Measurements from ENCODE around the gene TTC7B.

Gene TTC7B

DNA sequence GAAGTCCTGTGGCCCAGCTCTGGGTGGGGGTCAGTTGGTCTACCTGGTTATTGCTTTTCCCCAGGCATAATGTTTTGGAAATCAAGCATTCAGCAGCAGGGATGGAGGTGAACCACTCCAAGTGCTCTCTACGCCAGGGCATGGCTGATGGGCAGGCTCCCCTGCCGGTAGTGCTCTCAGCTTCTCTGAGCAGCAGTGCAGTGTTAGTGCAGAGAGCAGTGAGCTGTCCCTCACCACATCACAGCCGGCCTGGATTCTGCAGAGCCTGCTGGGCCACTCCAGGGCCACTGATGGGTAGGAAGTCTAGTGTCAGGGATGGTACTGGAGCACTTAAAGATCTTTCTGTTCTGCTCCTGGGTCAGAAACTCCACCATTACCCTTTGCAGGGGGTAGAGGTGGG lies 268.3 kb downstream of the TTC7B start:
- Histone ChIP-seq H3K4me3 (ENCODE audit: insufficient read depth, low read depth, low read length) (no peak overlapping the region), H3K27ac (ENCODE audit: insufficient read depth, low read depth, low read length, poor library complexity, severe bottlenecking) (no peak overlapping the region), H3K9me3 (ENCODE audit: control insufficient read depth, low read length) (no peaks in the 10 kb centered on the region), H3K36me3 (ENCODE audit: control insufficient read depth, insufficient read depth, low read length) (no peaks in the 10 kb centered on the region), H3K4me1 (ENCODE audit: control insufficient read depth, insufficient read depth, low read length) (peaks cover 20% of the 10 kb centered on the region), H3K27me3 (ENCODE audit: control insufficient read depth, insufficient read depth, low read length, poor library complexity, severe bottlenecking) (no peaks in the 10 kb centered on the region)
- 72 to 79% methylated on average over 3 of the region's 3 CpGs for WGBS, 2 experiments

DNA sequence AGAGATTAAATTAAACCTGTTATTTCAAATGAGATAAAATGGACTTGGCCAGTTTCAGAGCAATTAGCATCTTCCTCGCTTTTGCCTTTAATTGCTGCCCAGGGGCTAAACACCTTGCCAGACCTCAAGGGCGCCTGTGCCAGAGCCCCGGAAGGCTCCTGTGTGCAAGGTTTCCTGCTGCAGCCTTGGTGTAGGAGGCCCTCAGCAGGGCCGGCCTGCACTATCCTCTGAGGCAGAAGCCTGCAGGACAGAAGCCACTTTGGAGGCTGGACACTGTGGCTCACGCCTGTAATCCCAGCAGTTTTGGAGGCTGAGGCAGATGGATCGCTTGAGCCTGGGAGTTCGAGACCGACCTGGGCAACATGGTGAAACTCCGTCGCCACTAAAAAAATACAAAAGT lies 269.0 kb downstream of the TTC7B start:
- H3K27me3 ChIP-seq (ENCODE audit: control insufficient read depth, insufficient read depth, low read length, poor library complexity, severe bottlenecking): no peaks in the 10 kb centered on the region
- WGBS, 2 experiments: 90 to 96% methylated on average over 10 of the region's 10 CpGs
- H3K4me3 ChIP-seq (ENCODE audit: insufficient read depth, low read depth, low read length): no peak overlapping the region
- H3K4me1 ChIP-seq (ENCODE audit: control insufficient read depth, insufficient read depth, low read length): peaks cover 14% of the 10 kb centered on the region
- H3K27ac ChIP-seq (ENCODE audit: insufficient read depth, low read depth, low read length, poor library complexity, severe bottlenecking): no peak overlapping the region
- H3K36me3 ChIP-seq (ENCODE audit: control insufficient read depth, insufficient read depth, low read length): no peaks in the 10 kb centered on the region
- H3K9me3 ChIP-seq (ENCODE audit: control insufficient read depth, low read length): no peaks in the 10 kb centered on the region

DNA sequence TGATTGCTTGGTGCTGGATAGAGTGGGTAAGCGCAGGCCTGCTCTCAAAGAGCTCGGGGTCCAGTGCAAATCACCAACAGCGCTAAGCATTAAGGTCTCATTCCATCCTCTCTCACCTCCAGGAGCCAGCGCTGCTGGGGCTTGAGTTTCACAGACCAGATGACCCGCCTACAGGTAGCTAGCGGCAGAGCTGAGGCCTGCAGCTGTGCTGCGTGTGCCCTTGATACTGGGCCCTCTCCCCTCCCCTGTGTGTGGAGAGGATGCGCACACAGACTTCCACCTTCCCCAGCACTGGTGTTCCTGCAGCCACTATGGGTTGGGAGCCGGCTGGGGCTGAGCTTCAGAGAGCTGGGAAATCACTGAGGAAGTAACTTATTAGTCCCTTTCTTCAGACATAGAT lies 269.5 kb downstream of the TTC7B start:
- Histone ChIP-seq H3K27ac (ENCODE audit: insufficient read depth, low read depth, low read length, poor library complexity, severe bottlenecking) (no peak overlapping the region), H3K36me3 (ENCODE audit: control insufficient read depth, insufficient read depth, low read length) (no peaks in the 10 kb centered on the region), H3K27me3 (ENCODE audit: control insufficient read depth, insufficient read depth, low read length, poor library complexity, severe bottlenecking) (no peaks in the 10 kb centered on the region), H3K9me3 (ENCODE audit: control insufficient read depth, low read length) (no peaks in the 10 kb centered on the region), H3K4me1 (ENCODE audit: control insufficient read depth, insufficient read depth, low read length) (peaks cover 14% of the 10 kb centered on the region), H3K4me3 (ENCODE audit: insufficient read depth, low read depth, low read length) (no peak overlapping the region)
- 74 to 79% methylated on average over 9 of the region's 9 CpGs for WGBS, 2 experiments

DNA sequence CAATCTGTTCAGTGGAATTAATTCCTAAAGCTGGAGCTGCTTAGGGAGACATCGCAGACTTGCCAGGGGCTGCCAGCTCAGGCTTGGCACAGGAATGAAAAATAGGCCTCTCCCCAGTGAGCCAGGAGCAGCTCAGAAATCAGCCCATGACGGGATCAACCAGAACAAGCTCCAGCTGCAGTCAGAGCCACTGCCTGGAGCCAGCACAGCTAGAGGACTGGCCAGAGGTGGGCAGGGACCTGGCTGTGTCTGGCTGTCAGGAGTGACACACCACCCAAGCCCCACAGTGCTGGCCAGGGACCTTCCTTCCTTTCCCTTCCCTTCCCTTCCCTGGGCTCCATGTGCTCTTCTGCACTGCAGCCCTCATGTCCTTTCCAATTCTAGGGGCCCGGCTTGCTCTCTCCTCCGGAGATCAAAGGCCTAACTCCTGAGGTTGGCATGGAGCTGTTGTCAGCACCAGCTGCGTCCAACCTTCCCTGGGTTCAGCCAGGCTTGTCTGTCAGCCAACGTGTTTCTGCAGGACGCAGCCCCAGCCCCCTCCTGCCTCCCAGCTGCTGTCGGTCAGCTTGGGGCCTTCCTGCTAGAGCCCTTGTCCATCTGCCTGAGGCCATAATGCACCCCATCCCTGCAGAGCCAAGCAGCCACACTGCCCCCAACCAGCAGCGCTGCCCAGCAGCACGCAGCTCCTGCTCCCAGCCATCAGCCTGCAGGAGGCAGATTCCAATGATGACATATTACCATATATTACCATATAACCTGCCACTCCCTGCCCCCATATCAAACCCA lies 270.1 kb downstream of the TTC7B start:
- Histone ChIP-seq H3K9me3 (ENCODE audit: control insufficient read depth, low read length) (no peaks in the 10 kb centered on the region), H3K36me3 (ENCODE audit: control insufficient read depth, insufficient read depth, low read length) (no peaks in the 10 kb centered on the region), H3K27ac (ENCODE audit: insufficient read depth, low read depth, low read length, poor library complexity, severe bottlenecking) (no peak overlapping the region), H3K4me3 (ENCODE audit: insufficient read depth, low read depth, low read length) (no peak overlapping the region), H3K4me1 (ENCODE audit: control insufficient read depth, insufficient read depth, low read length) (peaks cover 9% of the 10 kb centered on the region), H3K27me3 (ENCODE audit: control insufficient read depth, insufficient read depth, low read length, poor library complexity, severe bottlenecking) (no peaks in the 10 kb centered on the region)
- 67 to 68% methylated on average over 10 of the region's 10 CpGs for WGBS, 2 experiments

DNA sequence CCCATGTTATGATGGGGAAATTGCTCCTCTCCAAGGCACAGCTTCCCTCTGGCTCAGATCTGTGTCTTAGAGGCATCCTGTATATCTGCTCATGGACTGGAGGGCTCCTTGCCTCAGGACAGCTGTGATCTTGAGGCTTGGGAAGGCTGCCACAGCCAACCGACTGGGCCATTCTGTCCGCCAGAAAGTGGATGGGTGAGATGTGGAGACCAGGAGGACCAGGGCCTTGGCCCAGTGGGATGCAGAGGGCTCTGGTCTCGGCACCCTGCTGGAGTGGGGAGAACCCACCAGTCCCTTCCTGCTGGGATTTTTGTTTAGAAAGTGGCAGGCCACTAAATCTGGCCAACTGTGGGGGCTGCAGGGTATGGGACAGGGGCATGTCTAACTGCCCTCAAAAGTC lies 270.8 kb downstream of the TTC7B start:
- WGBS, 2 experiments: 89 to 96% methylated on average over 3 of the region's 3 CpGs
- Histone ChIP-seq H3K4me3 (ENCODE audit: insufficient read depth, low read depth, low read length) (no peak overlapping the region), H3K4me1 (ENCODE audit: control insufficient read depth, insufficient read depth, low read length) (peaks cover 9% of the 10 kb centered on the region), H3K9me3 (ENCODE audit: control insufficient read depth, low read length) (no peaks in the 10 kb centered on the region), H3K27me3 (ENCODE audit: control insufficient read depth, insufficient read depth, low read length, poor library complexity, severe bottlenecking) (no peaks in the 10 kb centered on the region), H3K36me3 (ENCODE audit: control insufficient read depth, insufficient read depth, low read length) (no peaks in the 10 kb centered on the region), H3K27ac (ENCODE audit: insufficient read depth, low read depth, low read length, poor library complexity, severe bottlenecking) (no peak overlapping the region)

DNA sequence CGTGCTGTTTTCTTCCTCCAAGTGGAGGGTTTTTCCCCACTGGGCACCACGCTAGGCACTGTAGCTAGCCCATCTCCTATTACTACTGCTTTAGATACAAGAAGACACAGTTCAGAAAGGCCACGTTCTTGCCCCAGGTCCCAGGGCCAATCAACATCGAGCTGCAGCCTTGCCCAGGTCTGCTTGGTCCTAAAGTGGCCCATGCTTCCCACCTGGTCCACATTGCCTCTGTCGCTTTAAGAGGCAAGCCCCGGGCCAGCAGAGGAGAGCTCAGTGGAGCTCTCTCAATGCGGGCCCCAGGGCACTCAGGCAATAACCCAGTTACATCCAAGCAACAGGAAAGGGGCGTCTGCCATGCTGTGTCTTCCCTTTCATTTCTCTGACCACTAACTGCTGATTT lies 271.3 kb downstream of the TTC7B start:
- WGBS, 2 experiments: 89% methylated on average over 8 of the region's 8 CpGs
- no peaks in the 10 kb centered on the region for H3K27me3 ChIP-seq (ENCODE audit: control insufficient read depth, insufficient read depth, low read length, poor library complexity, severe bottlenecking)
- H3K27ac ChIP-seq (ENCODE audit: insufficient read depth, low read depth, low read length, poor library complexity, severe bottlenecking): no peak overlapping the region

DNA sequence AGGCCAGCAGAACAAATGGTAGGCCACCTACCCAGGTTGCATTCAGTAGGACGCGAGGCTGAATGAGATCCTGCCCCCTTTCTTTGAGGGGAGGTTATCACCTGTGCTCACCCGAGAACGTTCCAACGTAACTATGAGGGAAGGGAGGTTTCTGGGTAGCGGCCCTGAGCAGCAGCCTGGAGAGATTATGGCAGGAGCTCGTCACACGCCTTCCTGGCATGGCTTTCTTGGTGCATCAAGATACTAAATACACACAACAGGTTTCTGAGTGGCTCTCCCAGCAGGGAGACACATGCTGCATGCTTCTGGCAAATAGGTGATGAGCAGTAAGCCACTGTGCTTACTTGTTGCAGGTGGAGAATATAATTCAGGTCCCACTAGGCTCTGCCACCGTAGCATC lies 271.7 kb downstream of the TTC7B start:
- no peak overlapping the region for H3K27ac ChIP-seq (ENCODE audit: insufficient read depth, low read depth, low read length, poor library complexity, severe bottlenecking)
- no peak overlapping the region for H3K4me3 ChIP-seq (ENCODE audit: insufficient read depth, low read depth, low read length)
- peaks cover 9% of the 10 kb centered on the region for H3K4me1 ChIP-seq (ENCODE audit: control insufficient read depth, insufficient read depth, low read length)
- WGBS, 2 experiments: 96 to 97% methylated on average over 9 of the region's 9 CpGs
- H3K27me3 ChIP-seq (ENCODE audit: control insufficient read depth, insufficient read depth, low read length, poor library complexity, severe bottlenecking): no peaks in the 10 kb centered on the region
- no peaks in the 10 kb centered on the region for H3K36me3 ChIP-seq (ENCODE audit: control insufficient read depth, insufficient read depth, low read length)
- no peaks in the 10 kb centered on the region for H3K9me3 ChIP-seq (ENCODE audit: control insufficient read depth, low read length)

More for the DNA sequence above, 271.3 kb downstream of the TTC7B start:
- H3K4me3 ChIP-seq (ENCODE audit: insufficient read depth, low read depth, low read length): no peak overlapping the region
- H3K9me3 ChIP-seq (ENCODE audit: control insufficient read depth, low read length): no peaks in the 10 kb centered on the region
- peaks cover 9% of the 10 kb centered on the region for H3K4me1 ChIP-seq (ENCODE audit: control insufficient read depth, insufficient read depth, low read length)
- no peaks in the 10 kb centered on the region for H3K36me3 ChIP-seq (ENCODE audit: control insufficient read depth, insufficient read depth, low read length)

DNA sequence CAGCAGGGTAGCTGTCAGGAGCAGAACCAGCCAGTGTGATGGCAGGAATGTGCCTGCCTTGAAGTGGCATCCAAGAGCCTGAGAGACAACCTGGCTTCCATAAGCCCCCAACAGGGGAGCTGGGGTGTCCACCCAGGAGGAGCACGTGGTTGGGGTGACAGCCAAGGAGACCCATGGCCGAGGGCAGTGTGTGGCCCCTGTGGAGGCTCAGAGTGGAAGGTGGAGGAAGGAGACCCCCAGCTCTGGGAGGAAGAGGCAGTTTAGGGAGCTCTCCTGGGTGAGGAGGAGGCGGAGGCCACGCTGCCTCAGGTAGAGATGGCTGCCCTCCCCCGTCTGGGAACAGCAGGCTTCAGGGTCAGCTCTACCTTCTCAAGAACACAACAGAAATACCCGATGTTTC lies 272.4 kb downstream of the TTC7B start:
- H3K9me3 ChIP-seq (ENCODE audit: control insufficient read depth, low read length): no peaks in the 10 kb centered on the region
- no peaks in the 10 kb centered on the region for H3K27me3 ChIP-seq (ENCODE audit: control insufficient read depth, insufficient read depth, low read length, poor library complexity, severe bottlenecking)
- H3K4me3 ChIP-seq (ENCODE audit: insufficient read depth, low read depth, low read length): no peak overlapping the region
- WGBS, 2 experiments: 93 to 94% methylated on average over 6 of the region's 6 CpGs
- no peaks in the 10 kb centered on the region for H3K36me3 ChIP-seq (ENCODE audit: control insufficient read depth, insufficient read depth, low read length)
- H3K4me1 ChIP-seq (ENCODE audit: control insufficient read depth, insufficient read depth, low read length): peaks cover 9% of the 10 kb centered on the region
- no peak overlapping the region for H3K27ac ChIP-seq (ENCODE audit: insufficient read depth, low read depth, low read length, poor library complexity, severe bottlenecking)

DNA sequence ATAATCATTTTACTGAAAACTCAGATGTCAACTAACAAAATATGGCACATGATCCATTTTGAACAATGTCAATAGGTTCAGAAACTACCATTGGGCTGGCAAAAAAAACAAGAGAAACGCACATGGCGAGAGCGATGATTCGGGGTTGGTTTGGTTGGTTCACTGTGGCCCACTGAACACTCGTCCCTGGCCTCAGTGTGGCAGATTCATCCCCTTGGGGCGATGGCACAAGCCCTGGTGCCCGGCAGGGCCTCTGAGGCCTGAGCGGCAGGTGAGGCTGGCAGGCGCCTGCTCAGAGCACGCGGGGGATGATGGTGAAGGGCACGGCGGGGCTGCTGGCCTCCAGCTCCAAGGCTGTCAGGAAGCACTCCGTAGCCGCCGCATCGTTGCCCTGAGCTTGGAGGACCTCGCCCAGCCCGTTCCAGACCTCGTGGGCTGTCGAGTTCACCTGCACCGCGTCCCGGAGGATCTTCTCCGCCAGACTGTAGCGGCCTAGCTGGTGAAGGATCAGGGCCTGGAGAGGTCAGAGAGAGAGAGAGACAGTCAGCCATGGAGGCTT lies 275.1 kb downstream of the TTC7B start:
- Histone ChIP-seq H3K27me3 (ENCODE audit: control insufficient read depth, insufficient read depth, low read length, poor library complexity, severe bottlenecking) (no peaks in the 10 kb centered on the region), H3K9me3 (ENCODE audit: control insufficient read depth, low read length) (no peaks in the 10 kb centered on the region), H3K4me1 (ENCODE audit: control insufficient read depth, insufficient read depth, low read length) (peaks cover 3% of the 10 kb centered on the region), H3K36me3 (ENCODE audit: control insufficient read depth, insufficient read depth, low read length) (no peaks in the 10 kb centered on the region), H3K4me3 (ENCODE audit: insufficient read depth, low read depth, low read length) (no peak overlapping the region), H3K27ac (ENCODE audit: insufficient read depth, low read depth, low read length, poor library complexity, severe bottlenecking) (no peak overlapping the region)
- WGBS, 2 experiments: 95 to 96% methylated on average over 26 of the region's 26 CpGs

DNA sequence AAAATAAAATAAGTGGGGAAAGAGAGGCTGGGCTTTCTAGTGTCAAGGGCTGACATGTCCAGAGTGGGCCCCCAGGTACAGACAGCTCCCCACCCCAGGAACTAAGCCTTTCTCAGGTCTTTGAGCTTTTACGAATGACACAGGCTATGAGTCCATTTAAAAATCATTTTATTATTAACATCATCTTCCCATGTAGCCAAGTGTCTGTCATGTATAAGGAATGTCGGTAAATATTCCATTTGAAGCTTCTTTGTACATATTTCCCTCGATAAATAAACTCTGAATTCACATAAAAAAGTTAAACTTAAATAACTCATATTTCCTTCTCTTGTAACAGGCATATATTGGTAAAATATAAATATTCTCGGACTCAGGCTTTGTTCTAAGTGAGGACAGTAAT lies 275.8 kb downstream of the TTC7B start:
- H3K4me3 ChIP-seq (ENCODE audit: insufficient read depth, low read depth, low read length): no peak overlapping the region
- WGBS, 2 experiments: 95 to 100% methylated on average over 2 to 4 of the region's 4 CpGs

More for the DNA sequence above, 275.8 kb downstream of the TTC7B start:
- H3K27me3 ChIP-seq (ENCODE audit: control insufficient read depth, insufficient read depth, low read length, poor library complexity, severe bottlenecking): no peaks in the 10 kb centered on the region
- H3K27ac ChIP-seq (ENCODE audit: insufficient read depth, low read depth, low read length, poor library complexity, severe bottlenecking): no peak overlapping the region
- no peaks in the 10 kb centered on the region for H3K9me3 ChIP-seq (ENCODE audit: control insufficient read depth, low read length)
- no peaks in the 10 kb centered on the region for H3K4me1 ChIP-seq (ENCODE audit: control insufficient read depth, insufficient read depth, low read length)
- H3K36me3 ChIP-seq (ENCODE audit: control insufficient read depth, insufficient read depth, low read length): no peaks in the 10 kb centered on the region
